ENCODE data around the gene WNT7B. TPM values are rescaled to one million over a fixed set of nuclear protein-coding genes. Genes with fewer than 3 reads are reported as not detected.

The WNT7B gene
- polyA plus RNA-seq, 4 donors: 0.03 to 0.22 (median 0.03) TPM; not detected in 1

GRCh38 chr22:46019351-46019750 is 42.4 kb upstream of the WNT7B start:
- no peaks in the 10 kb centered on the region for H3K27me3 ChIP-seq (ENCODE audit: control insufficient read depth in 3 of 3, insufficient read depth in 3 of 3, low read length in 3 of 3)
- H3K4me3 ChIP-seq (ENCODE audit: low read depth in 1 of 3, low read length in 3 of 3): no peak overlapping the region
- WGBS, 3 donors: 74 to 84% (median 82%) methylated on average over 6 of the region's 6 CpGs
- no peaks in the 10 kb centered on the region for H3K9me3 ChIP-seq (ENCODE audit: control insufficient read depth in 2 of 2, insufficient read depth in 1 of 2, low read depth in 1 of 2, low read length in 1 of 2)
- DNase-seq: no peak
- peaks cover 0 to 9% (median 0%) of the 10 kb centered on the region in 3 donors for H3K4me1 ChIP-seq (ENCODE audit: control insufficient read depth in 3 of 3, insufficient read depth in 2 of 3, low read depth in 1 of 3, low read length in 2 of 3)
- H3K27ac ChIP-seq (ENCODE audit: low read depth in 1 of 3, low read length in 2 of 3): no peak overlapping the region
- no peak for FAIRE-seq
- H3K36me3 ChIP-seq (ENCODE audit: control insufficient read depth in 3 of 3, insufficient read depth in 2 of 3, low read depth in 1 of 3, low read length in 3 of 3): no peaks in the 10 kb centered on the region

GRCh38 chr22:46018859-46019258 is 41.9 kb upstream of the WNT7B start:
- H3K4me1 ChIP-seq (ENCODE audit: control insufficient read depth in 3 of 3, insufficient read depth in 2 of 3, low read depth in 1 of 3, low read length in 2 of 3): peaks cover 0 to 12% (median 0%) of the 10 kb centered on the region in 3 donors
- H3K4me3 ChIP-seq (ENCODE audit: low read depth in 1 of 3, low read length in 3 of 3): no peak overlapping the region
- no peak overlapping the region for H3K27ac ChIP-seq (ENCODE audit: low read depth in 1 of 3, low read length in 2 of 3)
- FAIRE-seq: no peak
- H3K27me3 ChIP-seq (ENCODE audit: control insufficient read depth in 3 of 3, insufficient read depth in 3 of 3, low read length in 3 of 3): no peaks in the 10 kb centered on the region
- H3K9me3 ChIP-seq (ENCODE audit: control insufficient read depth in 2 of 2, insufficient read depth in 1 of 2, low read depth in 1 of 2, low read length in 1 of 2): no peaks in the 10 kb centered on the region
- no peak for DNase-seq
- H3K36me3 ChIP-seq (ENCODE audit: control insufficient read depth in 3 of 3, insufficient read depth in 2 of 3, low read depth in 1 of 3, low read length in 3 of 3): no peaks in the 10 kb centered on the region

GRCh38 chr22:46017166-46017565 is 40.2 kb upstream of the WNT7B start:
- Histone ChIP-seq H3K27ac (ENCODE audit: low read depth in 1 of 3, low read length in 2 of 3) (no peak overlapping the region), H3K4me3 (ENCODE audit: low read depth in 1 of 3, low read length in 3 of 3) (no peak overlapping the region), H3K27me3 (ENCODE audit: control insufficient read depth in 3 of 3, insufficient read depth in 3 of 3, low read length in 3 of 3) (no peaks in the 10 kb centered on the region), H3K4me1 (ENCODE audit: control insufficient read depth in 3 of 3, insufficient read depth in 2 of 3, low read depth in 1 of 3, low read length in 2 of 3) (peaks cover 0 to 23% (median 7%) of the 10 kb centered on the region in 3 donors), H3K36me3 (ENCODE audit: control insufficient read depth in 3 of 3, insufficient read depth in 2 of 3, low read depth in 1 of 3, low read length in 3 of 3) (no peaks in the 10 kb centered on the region), H3K9me3 (ENCODE audit: control insufficient read depth in 2 of 2, insufficient read depth in 1 of 2, low read depth in 1 of 2, low read length in 1 of 2) (no peaks in the 10 kb centered on the region)
- DNase-seq (no peak), FAIRE-seq (no peak)
- WGBS, 3 donors: 90 to 97% (median 92%) methylated on average over 2 of the region's 2 CpGs

GRCh38 chr22:46013460-46014416 is 36.8 kb upstream of the WNT7B start:
- Histone ChIP-seq H3K4me3 (ENCODE audit: low read depth in 1 of 3, low read length in 3 of 3) (peak overlapping the region; percentile 71 to 78 (median 76)), H3K4me1 (ENCODE audit: control insufficient read depth in 3 of 3, insufficient read depth in 2 of 3, low read depth in 1 of 3, low read length in 2 of 3) (peaks cover 0 to 29% (median 7%) of the 10 kb centered on the region in 3 donors), H3K27ac (ENCODE audit: low read depth in 1 of 3, low read length in 2 of 3) (peak overlapping the region; percentile 97 to 100 (median 100)), H3K9me3 (ENCODE audit: control insufficient read depth in 2 of 2, insufficient read depth in 1 of 2, low read depth in 1 of 2, low read length in 1 of 2) (peaks cover 0 to 15% of the 10 kb centered on the region in 2 donors), H3K36me3 (ENCODE audit: control insufficient read depth in 3 of 3, insufficient read depth in 2 of 3, low read depth in 1 of 3, low read length in 3 of 3) (no peaks in the 10 kb centered on the region), H3K27me3 (ENCODE audit: control insufficient read depth in 3 of 3, insufficient read depth in 3 of 3, low read length in 3 of 3) (no peaks in the 10 kb centered on the region)
- FAIRE-seq: no peak
- DNase-seq: peak; percentile 97 to 98
- 0 to 1% (median 1%) methylated on average over 49 to 56 of the region's 56 CpGs for WGBS, 3 donors

- DNase-seq: no peak
- no peaks in the 10 kb centered on the region for H3K36me3 ChIP-seq (ENCODE audit: control insufficient read depth in 3 of 3, insufficient read depth in 2 of 3, low read depth in 1 of 3, low read length in 3 of 3)
- H3K4me1 ChIP-seq (ENCODE audit: control insufficient read depth in 3 of 3, insufficient read depth in 2 of 3, low read depth in 1 of 3, low read length in 2 of 3): peaks cover 0 to 29% (median 7%) of the 10 kb centered on the region in 3 donors
- H3K4me3 ChIP-seq (ENCODE audit: low read depth in 1 of 3, low read length in 3 of 3): peak overlapping the region in 2 of 3 donors; percentile 16 to 78
- WGBS, 3 donors: 23 to 50% (median 38%) methylated on average over 9 to 11 of the region's 11 CpGs
- peaks cover 0 to 15% of the 10 kb centered on the region in 2 donors for H3K9me3 ChIP-seq (ENCODE audit: control insufficient read depth in 2 of 2, insufficient read depth in 1 of 2, low read depth in 1 of 2, low read length in 1 of 2)
- FAIRE-seq: no peak
- H3K27me3 ChIP-seq (ENCODE audit: control insufficient read depth in 3 of 3, insufficient read depth in 3 of 3, low read length in 3 of 3): no peaks in the 10 kb centered on the region
- peak overlapping the region; percentile 97 to 100 (median 100) for H3K27ac ChIP-seq (ENCODE audit: low read depth in 1 of 3, low read length in 2 of 3)
Observed at GRCh38 chr22:46012881-46013281, 35.9 kb upstream of the WNT7B start.

DNA sequence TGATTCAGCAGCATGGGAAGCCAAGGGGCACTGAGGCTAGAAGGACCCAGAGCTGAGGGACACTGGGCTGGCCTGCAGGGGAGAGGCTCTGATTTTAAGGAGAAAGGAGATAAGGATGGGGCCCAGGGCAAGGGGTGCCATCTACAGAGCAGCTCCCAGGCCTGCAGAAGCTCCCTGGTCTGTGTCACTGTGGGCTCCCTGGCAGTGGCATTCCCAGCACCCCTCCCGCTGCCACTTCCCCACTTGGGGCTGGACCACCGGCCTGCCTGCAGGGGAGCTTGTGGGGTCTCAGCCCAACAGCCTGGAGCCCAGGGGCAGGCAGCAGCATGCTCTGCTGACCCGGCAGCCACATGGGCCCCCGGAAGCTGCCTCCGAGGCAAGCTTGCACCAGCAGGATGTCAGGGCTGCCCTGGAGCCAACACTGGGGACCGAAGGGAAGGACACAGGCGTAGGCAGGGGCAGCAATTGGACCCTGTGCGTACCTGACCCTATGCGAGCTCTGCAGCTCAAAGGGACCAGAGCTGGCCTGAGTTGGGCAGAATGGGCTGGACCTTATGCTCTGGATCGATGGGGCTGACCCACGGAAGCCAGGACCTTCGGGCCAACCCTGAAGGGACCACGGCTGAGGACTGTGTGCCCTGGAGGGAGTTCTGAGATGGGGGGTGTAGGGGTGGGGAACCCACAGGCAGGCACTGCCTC is 35.4 kb upstream of the WNT7B start:
- FAIRE-seq (no peak), DNase-seq (no peak)
- Histone ChIP-seq H3K36me3 (ENCODE audit: control insufficient read depth in 3 of 3, insufficient read depth in 2 of 3, low read depth in 1 of 3, low read length in 3 of 3) (no peaks in the 10 kb centered on the region), H3K27me3 (ENCODE audit: control insufficient read depth in 3 of 3, insufficient read depth in 3 of 3, low read length in 3 of 3) (no peaks in the 10 kb centered on the region), H3K27ac (ENCODE audit: low read depth in 1 of 3, low read length in 2 of 3) (peak overlapping the region; percentile 97 to 100 (median 100)), H3K4me1 (ENCODE audit: control insufficient read depth in 3 of 3, insufficient read depth in 2 of 3, low read depth in 1 of 3, low read length in 2 of 3) (peaks cover 0 to 29% (median 7%) of the 10 kb centered on the region in 3 donors), H3K9me3 (ENCODE audit: control insufficient read depth in 2 of 2, insufficient read depth in 1 of 2, low read depth in 1 of 2, low read length in 1 of 2) (peaks cover 0 to 15% of the 10 kb centered on the region in 2 donors), H3K4me3 (ENCODE audit: low read depth in 1 of 3, low read length in 3 of 3) (no peak overlapping the region)
- 89 to 92% (median 89%) methylated on average over 13 of the region's 13 CpGs for WGBS, 3 donors

GRCh38 chr22:46011627-46012181 is 34.7 kb upstream of the WNT7B start:
- no peak for DNase-seq
- no peak for FAIRE-seq
- Histone ChIP-seq H3K4me1 (ENCODE audit: control insufficient read depth in 3 of 3, insufficient read depth in 2 of 3, low read depth in 1 of 3, low read length in 2 of 3) (peaks cover 2 to 34% (median 7%) of the 10 kb centered on the region in 3 donors), H3K36me3 (ENCODE audit: control insufficient read depth in 3 of 3, insufficient read depth in 2 of 3, low read depth in 1 of 3, low read length in 3 of 3) (no peaks in the 10 kb centered on the region), H3K27me3 (ENCODE audit: control insufficient read depth in 3 of 3, insufficient read depth in 3 of 3, low read length in 3 of 3) (no peaks in the 10 kb centered on the region), H3K27ac (ENCODE audit: low read depth in 1 of 3, low read length in 2 of 3) (no peak overlapping the region), H3K9me3 (ENCODE audit: control insufficient read depth in 2 of 2, insufficient read depth in 1 of 2, low read depth in 1 of 2, low read length in 1 of 2) (peaks cover 0 to 15% of the 10 kb centered on the region in 2 donors), H3K4me3 (ENCODE audit: low read depth in 1 of 3, low read length in 3 of 3) (no peak overlapping the region)
- 83 to 88% (median 85%) methylated on average over 17 to 18 of the region's 18 CpGs for WGBS, 3 donors

DNA sequence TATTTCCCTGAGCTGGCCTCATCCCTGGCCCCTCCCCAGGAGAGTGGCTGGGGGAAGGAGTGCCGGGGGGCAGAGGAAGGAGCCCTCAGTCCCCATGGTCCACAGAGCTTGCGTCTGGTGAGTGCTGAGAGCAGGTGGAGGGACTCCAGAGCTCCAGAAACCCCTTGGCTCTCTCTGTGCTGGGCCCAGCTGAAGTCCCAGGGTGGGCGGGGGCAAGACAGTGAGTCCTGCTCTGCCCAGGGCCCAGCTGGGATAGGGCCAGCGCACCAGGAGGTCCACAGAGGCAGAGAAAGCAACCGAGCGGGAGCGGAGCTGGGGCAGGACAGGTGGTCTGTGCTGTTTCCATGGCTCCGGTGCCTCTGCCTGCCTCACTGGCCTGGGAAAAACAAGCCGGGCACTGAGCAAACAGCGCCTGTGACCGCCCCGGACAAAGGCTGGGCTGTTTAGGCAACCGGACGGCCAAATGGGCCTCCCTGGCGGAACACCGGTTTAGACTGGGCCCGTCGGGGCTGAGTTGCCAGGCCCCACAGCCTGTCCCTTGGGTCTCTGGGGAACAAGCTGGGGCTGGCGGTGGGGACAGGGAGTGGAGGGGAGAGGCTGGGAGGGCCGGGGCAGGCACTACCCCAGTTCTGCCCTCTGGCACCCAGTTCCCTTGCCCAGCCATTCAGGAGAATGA is 34.1 kb upstream of the WNT7B start:
- Histone ChIP-seq H3K4me1 (ENCODE audit: control insufficient read depth in 3 of 3, insufficient read depth in 2 of 3, low read depth in 1 of 3, low read length in 2 of 3) (peaks cover 3 to 40% (median 7%) of the 10 kb centered on the region in 3 donors), H3K27me3 (ENCODE audit: control insufficient read depth in 3 of 3, insufficient read depth in 3 of 3, low read length in 3 of 3) (no peaks in the 10 kb centered on the region), H3K4me3 (ENCODE audit: low read depth in 1 of 3, low read length in 3 of 3) (no peak overlapping the region), H3K36me3 (ENCODE audit: control insufficient read depth in 3 of 3, insufficient read depth in 2 of 3, low read depth in 1 of 3, low read length in 3 of 3) (no peaks in the 10 kb centered on the region), H3K9me3 (ENCODE audit: control insufficient read depth in 2 of 2, insufficient read depth in 1 of 2, low read depth in 1 of 2, low read length in 1 of 2) (peaks cover 0 to 15% of the 10 kb centered on the region in 2 donors), H3K27ac (ENCODE audit: low read depth in 1 of 3, low read length in 2 of 3) (no peak overlapping the region)
- DNase-seq (no peak), FAIRE-seq (no peak)
- WGBS, 3 donors: 94 to 95% (median 94%) methylated on average over 20 of the region's 20 CpGs
